GM21737 (cell line): ENCODE data around the gene SLITRK2.

Source experiments
- ATAC-seq: cut with Tn5 transposase; IDR thresholded peaks from one replicate; pipeline ENCODE4 v1.9.1; 2021; ENCODE audit warnings: mild to moderate bottlenecking, moderate library complexity; ENCODE audit not compliant: unreplicated experiment

Gene SLITRK2, protein sequence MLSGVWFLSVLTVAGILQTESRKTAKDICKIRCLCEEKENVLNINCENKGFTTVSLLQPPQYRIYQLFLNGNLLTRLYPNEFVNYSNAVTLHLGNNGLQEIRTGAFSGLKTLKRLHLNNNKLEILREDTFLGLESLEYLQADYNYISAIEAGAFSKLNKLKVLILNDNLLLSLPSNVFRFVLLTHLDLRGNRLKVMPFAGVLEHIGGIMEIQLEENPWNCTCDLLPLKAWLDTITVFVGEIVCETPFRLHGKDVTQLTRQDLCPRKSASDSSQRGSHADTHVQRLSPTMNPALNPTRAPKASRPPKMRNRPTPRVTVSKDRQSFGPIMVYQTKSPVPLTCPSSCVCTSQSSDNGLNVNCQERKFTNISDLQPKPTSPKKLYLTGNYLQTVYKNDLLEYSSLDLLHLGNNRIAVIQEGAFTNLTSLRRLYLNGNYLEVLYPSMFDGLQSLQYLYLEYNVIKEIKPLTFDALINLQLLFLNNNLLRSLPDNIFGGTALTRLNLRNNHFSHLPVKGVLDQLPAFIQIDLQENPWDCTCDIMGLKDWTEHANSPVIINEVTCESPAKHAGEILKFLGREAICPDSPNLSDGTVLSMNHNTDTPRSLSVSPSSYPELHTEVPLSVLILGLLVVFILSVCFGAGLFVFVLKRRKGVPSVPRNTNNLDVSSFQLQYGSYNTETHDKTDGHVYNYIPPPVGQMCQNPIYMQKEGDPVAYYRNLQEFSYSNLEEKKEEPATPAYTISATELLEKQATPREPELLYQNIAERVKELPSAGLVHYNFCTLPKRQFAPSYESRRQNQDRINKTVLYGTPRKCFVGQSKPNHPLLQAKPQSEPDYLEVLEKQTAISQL

DNA sequence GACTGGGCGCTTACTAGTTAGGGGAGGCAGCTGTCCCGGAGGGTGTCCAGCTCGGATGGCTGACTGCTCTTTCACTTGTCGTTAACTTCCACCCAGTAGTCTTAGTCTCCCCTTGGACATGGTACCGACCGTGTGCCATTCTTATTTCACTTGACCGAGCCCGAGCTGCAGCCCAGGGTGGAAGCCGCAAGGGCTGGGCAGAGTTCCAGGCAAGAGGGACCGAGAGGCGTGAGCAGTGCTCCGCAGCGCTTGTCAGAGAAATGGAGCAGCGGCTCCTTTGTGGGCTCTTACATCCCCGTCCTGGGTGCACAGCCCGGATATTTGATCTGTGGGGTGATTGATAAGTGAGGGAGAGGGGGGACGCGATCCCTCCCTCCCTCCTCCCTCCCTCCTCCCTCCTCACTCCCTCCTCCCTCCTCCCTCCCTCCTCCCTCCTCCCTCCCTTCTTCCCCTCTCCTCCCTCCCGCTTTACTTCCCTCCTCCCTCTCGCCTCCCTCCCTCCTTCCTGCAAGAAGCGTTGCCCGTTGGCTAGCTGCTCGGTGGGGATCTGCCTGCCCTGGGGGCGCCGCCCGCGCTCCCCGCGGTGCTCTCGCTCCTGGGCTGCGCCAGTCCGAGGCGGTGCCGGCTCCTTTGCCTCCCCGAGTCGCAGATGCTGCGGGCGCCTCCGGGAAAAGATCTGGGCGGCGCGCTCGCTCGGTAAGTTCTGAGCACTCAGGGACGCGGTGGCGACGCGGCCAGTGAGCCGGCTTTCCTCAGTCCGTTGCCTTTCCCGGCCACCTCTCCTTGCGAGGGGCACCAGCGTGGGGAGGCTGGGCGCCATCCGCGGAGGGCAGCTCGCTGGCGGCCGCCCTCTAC is at the start of gene SLITRK2:
Gene SLITRK2 (plus strand): TSS at position 499 of the 855 bp plus-strand sequence. CDS start 4,597 bp downstream, outside the sequence.
- ATAC-seq, result no peak

DNA sequence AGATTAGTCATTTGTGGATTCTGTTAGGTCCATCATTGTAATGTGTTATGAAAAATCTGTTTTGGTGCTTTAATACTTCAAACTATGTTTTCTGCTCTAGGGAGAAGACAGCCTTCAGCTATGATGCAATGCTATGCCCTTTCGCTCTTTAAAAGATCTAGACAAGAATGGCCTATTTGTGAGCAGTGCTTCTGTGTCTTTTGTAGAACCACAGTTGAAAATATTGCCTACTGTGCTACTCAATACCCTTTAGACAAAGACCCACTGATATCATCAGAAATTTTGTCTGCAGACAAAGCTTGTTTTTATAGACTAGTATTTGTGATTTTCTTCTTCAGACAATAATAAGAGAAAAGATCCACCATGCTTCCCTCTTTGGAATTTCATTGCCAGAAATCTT is 44.6 kb upstream of the SLITRK2 start:
- ATAC-seq, result no peak

DNA sequence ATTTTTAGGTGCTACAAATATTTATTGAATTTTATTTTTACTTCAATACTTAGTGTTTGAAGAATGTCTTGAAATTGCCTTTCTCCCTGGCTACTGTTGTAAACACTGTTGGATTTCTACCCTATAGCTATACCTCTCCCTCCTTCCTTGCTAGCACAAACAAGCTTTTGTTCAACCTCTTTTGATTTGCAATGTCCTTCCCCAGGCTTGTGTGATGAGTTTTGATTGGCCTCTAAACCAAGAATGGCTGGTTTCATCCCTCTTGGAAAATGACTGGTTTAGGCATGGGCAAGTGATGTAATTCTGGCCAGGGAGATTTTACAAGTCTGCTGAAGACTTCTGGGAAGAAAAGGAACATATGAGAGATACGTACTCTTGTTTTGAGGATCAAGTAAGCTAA is 25.3 kb upstream of the SLITRK2 start:
- no peak for ATAC-seq

DNA sequence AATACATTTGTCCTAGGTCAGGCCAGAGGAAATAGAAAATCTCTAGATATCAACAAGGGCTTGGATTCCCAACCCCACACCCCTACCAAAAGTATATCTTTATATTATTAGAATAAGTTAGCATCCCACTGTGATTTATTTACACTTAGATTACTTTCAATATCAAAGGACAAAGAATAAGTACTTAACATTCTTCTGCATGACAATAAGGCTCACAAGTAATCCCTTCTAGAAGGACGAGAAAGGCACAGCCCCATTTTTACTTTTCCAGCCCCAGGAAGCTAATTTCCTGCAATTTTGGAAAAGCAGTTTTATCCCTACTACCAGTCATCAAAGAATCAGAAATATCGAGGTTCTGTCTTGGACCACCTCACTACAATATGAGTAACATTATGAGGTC is 14.1 kb upstream of the SLITRK2 start:
- ATAC-seq, result no peak

DNA sequence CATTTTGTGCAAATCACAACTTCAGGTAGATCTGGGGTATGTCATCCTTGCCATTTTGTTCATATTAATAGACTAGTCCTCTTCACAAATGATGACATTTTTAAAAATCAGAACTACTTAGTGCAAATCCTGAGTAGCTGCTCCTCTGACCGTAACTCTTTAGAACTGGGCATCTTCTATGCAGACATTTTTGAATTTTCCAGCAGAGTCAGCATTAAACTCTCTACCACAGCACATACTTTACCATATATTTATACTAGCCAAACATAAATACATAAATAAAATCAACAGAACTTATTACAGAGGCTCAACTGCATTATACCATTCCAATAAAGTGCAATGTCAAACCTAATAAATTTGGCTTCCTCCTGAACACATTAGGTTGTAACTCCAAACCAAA is 4.5 kb upstream of the SLITRK2 start:
- ATAC-seq, result no peak

DNA sequence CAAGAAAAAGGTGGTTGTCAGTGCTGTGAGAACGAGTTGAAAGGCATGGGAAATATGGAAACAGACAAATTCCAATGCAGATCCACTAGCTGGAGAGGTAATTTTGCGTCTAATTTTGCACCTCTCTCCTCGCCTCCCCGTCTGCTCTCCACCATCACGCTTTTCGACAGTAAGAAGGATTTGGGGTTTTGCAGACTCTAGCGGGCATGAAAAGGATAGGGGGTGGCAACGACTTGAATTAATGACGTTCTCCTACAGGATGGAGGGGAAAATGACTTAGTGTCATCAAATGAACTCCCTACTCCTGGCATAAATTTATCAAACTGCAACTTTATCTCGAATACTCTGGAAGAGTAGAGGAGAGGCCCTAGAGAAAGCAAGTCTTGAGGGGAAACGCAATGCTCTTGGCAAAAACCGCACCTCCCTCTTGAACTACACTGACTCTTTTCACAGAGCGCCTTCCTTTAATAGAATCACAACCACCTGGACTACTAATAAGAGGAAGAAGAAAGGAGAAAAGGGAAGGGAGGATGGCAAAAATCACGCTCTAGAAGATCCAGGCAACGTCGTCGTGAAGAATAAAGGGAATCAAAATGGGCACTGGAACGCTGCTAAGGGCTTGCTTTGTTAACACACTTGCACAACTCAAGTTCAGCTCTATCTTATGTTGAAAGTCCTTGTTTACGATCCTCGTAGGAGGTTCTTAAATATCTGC is 871 bp upstream of the SLITRK2 start:
- no peak for ATAC-seq

DNA sequence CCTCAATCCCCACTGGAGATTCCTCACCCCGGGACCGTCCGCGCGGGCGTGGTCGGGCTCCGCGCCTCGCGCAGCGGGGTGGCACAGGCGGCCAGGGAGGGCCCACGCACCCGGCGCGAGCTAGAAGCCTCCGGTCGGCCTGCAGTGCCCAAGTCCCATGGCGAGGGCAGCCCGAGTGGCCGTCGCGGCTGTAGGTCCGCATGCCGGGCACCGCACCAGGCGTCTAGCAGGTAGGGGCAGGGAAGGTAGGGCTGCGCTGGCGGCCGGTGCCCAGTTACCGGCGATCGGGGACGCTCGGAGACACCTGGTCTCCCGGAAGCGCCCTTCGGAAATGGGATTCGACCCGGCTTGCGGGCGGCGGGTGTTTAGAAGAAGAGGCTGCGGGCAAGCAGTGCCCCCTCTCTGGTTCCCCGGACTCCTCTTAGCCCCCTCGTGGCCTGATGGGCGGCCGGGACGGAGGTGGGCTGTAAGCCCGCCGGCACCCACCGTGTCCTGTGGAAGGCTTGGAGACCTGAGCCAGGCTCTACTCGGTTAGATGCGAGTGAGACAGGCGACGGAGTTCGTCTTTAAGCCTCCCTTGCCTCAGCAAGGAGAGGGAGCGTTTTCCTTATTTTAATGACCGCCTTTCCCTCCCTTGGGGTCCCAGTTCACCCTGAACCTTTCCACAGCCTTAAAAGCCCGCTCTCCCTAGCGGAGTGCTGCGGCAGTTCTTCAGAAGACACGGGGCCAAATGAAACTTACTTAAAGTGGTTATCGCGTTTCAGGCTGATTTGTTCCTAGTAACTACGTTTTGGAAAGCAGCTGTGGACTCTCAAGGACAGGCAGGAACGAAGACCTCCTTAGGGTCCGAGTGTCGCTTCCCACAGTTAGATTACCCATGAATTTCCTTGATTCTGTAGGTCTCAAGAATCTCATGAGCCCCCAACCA is 821 bp downstream of the SLITRK2 start:
- ATAC-seq, result no peak

DNA sequence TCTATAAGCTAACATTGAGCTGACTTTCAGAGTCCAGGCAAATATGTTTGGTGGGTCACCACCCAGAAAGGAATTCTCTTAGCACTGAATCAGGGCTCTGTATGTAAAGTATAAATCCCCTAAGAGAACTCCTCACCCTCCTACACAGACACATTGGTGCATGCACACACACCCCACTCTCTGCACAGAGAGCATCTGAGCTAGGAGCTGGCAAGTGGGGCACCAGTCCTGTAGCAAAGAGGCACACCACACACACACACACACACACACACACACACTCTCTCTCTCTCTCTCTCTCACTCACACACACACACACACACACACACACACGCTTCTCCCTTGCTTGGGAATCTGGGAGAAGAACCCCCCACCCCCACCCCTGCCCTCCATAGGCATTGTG is 3.2 kb downstream of the SLITRK2 start:
- ATAC-seq, result no peak

DNA sequence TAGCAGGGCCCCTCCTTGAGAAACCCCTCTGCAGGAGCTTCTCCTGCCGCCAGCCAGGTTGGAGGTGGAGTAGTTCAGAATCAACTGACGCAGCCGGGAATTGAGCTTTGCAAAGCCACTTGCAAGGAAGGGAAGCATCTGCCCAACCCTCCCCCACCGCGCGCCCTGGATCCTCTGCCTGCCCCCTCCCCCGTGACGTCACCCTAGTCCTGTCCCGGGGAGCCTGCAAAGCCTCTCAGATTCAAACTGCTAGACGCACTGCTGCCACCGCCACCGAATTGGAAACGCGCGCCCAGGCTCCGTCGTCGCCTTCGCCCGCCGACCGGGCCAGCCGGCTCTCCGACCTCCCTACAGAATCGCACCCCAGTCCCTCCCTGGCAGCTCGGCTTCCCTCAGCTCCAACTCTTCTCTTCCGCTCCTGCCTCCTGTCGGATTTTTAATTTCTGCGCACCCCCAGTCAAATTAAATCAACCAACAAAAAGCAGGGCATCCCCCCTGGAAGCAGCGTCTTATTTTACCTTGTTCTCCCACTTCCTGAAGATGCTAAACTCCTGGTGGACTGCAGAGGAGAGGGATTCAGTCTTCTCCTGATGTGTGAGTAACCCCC is 3.8 kb downstream of the SLITRK2 start:
- no peak for ATAC-seq

DNA sequence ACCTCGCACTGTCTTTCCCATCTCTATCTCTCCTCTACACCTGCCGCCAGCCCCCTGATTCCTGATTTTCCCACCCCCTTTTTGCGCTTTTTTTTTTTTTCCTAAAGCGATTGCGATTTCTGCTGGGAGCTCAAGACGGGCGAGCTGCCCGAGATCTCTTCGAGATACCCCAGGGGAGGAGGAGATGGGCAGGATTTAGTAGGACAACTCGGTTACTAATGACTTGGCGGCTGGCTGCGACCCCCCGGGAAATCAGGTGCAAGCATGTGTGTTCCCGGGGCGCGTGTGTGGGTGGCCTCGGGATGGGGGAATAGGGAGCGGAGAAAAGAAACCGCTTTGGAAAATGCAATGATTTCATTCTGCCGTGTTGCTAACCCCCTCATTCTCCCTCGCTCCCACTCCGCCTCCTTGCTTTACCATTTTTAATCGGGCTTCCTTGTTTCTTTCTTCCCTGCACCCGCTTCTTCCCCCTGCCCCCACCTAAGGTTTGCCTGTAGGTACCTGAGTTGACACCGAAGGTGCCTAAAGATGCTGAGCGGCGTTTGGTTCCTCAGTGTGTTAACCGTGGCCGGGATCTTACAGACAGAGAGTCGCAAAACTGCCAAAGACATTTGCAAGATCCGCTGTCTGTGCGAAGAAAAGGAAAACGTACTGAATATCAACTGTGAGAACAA is 4.4 kb downstream of the SLITRK2 start:
- no peak for ATAC-seq

DNA sequence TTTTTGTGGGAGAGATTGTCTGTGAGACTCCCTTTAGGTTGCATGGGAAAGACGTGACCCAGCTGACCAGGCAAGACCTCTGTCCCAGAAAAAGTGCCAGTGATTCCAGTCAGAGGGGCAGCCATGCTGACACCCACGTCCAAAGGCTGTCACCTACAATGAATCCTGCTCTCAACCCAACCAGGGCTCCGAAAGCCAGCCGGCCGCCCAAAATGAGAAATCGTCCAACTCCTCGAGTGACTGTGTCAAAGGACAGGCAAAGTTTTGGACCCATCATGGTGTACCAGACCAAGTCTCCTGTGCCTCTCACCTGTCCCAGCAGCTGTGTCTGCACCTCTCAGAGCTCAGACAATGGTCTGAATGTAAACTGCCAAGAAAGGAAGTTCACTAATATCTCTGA is 5.5 kb downstream of the SLITRK2 start:
- no peak for ATAC-seq

DNA sequence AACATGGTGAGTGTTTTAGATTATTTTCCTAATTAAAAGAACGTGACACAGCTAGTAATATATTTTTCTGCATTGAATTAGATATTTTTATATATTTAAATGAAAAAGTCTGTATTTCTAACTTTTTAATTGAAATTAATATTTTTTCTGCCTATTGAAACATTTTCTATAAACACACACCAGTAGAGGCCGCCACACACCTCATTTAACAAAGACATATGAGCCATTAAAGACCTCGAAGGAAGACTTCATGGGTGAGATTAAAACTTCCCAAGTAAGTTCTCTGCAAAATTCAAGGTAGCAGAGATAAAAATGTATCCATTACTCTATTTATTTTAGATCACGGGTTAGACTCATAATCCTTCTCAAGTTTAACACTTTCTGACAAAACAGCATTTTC is 8.3 kb downstream of the SLITRK2 start:
- no peak for ATAC-seq

DNA sequence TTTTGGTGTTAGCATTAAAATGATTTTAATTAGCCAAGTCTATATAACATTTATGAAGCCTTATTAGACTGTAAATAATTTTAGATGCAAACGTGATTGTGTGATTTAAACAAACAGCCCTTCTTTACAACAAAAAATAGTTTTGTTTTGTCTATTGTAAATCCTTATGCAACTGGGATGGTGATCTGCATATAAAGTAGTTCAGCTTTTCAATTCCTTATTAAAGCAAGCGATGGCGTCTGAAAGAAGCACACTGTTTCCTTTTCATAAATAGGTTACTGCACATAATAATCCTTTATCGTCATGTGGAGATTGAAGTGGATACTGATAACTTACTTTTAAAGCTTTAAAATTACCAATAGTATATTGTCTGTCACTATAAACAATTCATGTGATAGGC is 8.8 kb downstream of the SLITRK2 start:
- ATAC-seq, result no peak

DNA sequence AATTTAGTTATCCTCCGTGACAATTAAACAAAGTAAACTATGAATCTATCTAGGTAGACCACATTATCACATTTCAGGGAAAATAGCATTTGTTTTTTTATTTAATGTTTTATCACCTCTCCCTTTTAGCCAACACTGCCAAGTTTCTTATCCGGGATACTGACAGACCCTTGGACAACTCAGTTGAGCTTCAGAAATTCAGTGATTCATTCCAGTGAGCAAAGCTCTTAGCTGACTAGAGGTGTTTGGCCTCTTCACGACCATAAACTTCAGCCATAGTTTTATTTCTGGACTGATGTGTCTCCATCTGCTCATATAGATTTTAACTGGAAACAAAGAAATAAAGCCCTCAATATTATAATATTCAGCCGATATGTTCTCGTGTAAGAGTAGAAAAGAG is 15.2 kb downstream of the SLITRK2 start:
- no peak for ATAC-seq

DNA sequence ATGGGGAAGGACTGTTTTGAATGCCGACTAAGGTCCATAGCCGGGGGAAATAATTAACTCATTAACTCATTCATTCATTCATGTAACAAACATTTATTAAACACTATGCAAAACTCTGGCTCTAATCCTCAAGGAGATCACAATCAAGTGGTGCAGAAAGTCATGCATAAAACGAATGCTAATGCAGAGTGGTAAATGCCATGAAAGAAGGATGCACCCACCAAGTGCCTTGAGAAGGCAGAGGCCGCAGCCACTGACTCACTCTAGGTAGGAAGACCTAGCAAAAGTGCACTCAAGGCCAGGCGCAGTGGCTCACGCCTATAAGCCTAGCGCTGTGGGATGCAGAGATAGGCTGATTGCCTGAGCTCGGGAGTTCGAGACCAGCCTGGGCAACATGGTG is 22.9 kb downstream of the SLITRK2 start:
- no peak for ATAC-seq

DNA sequence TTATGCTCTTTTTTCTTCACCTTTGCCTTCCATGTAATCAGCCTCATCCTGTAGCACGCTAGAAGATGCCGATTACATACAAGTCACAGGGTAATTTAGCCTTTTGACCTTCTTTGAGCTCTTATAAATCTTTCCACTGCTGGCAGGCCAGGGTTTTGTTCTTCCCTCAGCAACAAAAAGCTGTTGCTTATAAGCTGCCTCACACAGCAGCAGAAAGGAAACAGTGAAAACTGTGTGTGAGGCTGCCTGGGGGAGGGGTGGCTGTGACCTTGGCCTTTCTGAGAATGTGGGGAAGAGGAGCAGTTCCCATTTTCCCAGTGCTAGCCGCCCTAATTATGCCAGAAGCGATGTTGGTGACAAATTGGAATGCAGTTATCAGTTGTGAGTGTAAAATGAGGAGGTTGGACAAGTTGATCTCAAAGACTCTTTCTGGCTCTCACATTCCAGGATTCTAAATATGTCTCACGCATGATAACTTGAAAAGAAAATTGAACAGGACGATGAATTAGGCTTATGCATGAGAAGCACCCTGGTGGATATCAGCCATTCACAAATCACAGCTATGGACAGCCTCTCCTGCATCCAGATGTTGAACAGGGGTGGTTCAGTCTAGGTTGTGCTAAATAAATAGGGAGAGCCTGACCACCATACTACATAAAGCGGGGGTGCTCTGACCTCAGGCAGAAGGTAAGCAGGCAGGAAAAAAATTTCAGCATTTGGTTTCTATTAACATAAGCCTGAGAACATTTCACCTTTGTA is 25.7 kb downstream of the SLITRK2 start:
- no peak for ATAC-seq

DNA sequence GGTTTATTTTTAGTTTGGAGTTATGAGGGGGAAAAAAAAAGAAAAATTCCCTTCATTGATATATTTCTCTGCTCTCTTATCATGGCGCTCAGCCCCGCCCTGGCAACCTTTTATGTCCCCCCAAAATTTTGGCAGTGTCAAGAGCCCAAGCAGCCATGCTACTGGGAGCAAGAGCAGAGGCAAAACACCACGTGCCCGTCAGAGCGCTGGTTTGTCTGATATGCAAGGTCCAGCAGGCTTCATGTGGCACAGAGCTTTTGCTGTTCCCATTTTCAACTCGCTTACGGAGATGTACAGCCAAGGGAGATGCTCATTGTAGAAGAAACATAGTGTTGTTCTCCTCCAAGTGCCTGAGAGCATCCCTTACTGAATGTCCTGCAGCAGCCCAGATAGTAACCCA is 27.3 kb downstream of the SLITRK2 start:
- no peak for ATAC-seq

DNA sequence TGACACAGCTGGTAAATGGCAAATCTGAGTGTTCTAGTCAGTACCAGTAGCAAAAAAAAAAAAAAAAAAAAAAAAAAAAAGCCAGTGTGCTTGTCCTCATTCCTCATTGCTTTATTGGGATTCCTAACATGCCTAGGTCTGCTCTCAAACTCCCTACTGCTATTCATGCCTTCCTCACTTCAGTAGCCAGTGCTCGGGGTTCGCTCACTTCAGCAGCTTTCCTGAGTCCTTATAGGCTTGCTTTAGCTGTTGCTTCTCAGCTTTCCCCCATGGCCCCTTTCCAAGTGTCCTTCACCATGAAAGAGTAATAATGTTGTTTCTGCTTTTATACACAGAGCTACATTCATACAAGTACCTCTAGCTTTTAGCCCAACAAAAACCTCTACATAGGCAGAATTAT is 30.8 kb downstream of the SLITRK2 start:
- ATAC-seq, result no peak
